GM19438 (cell line): Measurements from ENCODE around the gene SMARCAL1.

Experiments
- ATAC-seq: cut with Tn5 transposase; IDR thresholded peaks from one replicate; pipeline ENCODE4 v1.9.1; 2021; ENCODE audit warnings: low read depth; ENCODE audit not compliant: unreplicated experiment

SMARCAL1 gene

GRCh38 chr2:216467845-216468244, 55.6 kb downstream of the SMARCAL1 start:
- no peak for ATAC-seq

- no peak for ATAC-seq
Observed at GRCh38 chr2:216469661-216470060, 57.4 kb downstream of the SMARCAL1 start.

- ATAC-seq = no peak
Observed at GRCh38 chr2:216473187-216473586, 60.9 kb downstream of the SMARCAL1 start.

- peak; percentile 89 for ATAC-seq
Observed at GRCh38 chr2:216474925-216475670, 62.8 kb downstream of the SMARCAL1 start.

- ATAC-seq = no peak
Observed at GRCh38 chr2:216475767-216476166, 63.5 kb downstream of the SMARCAL1 start.

GRCh38 chr2:216477283-216478035, 65.2 kb downstream of the SMARCAL1 start:
- ATAC-seq = no peak

GRCh38 chr2:216478151-216478550, 65.9 kb downstream of the SMARCAL1 start:
- no peak for ATAC-seq

- no peak for ATAC-seq
Observed at GRCh38 chr2:216478791-216479190, 66.5 kb downstream of the SMARCAL1 start.

GRCh38 chr2:216480221-216480620, 67.9 kb downstream of the SMARCAL1 start:
- no peak for ATAC-seq

- ATAC-seq = no peak
Observed at GRCh38 chr2:216482640-216483039, 70.4 kb downstream of the SMARCAL1 start.

- ATAC-seq = no peak
Observed at GRCh38 chr2:216485237-216485636, 73.0 kb downstream of the SMARCAL1 start.

GRCh38 chr2:216485745-216486144, 73.5 kb downstream of the SMARCAL1 start:
- ATAC-seq = no peak

- ATAC-seq = no peak
Observed at GRCh38 chr2:216486271-216486670, 74.0 kb downstream of the SMARCAL1 start.

GRCh38 chr2:216486708-216487107, 74.4 kb downstream of the SMARCAL1 start:
- no peak for ATAC-seq

GRCh38 chr2:216490061-216490460, 77.8 kb downstream of the SMARCAL1 start:
- ATAC-seq = no peak

- ATAC-seq = peak; percentile 81
Observed at GRCh38 chr2:216491793-216492596, 79.7 kb downstream of the SMARCAL1 start.

GRCh38 chr2:216492597-216493333, 80.5 kb downstream of the SMARCAL1 start:
- ATAC-seq = no peak

- no peak for ATAC-seq
Observed at GRCh38 chr2:216493334-216493685, 81.0 kb downstream of the SMARCAL1 start.

GRCh38 chr2:216495656-216496055, 83.4 kb downstream of the SMARCAL1 start:
- ATAC-seq = no peak

- no peak for ATAC-seq
Observed at GRCh38 chr2:216497382-216498069, 85.2 kb downstream of the SMARCAL1 start.
